COLO829 (cell line): ENCODE measurements around the gene PRKCE.
A peak's percentile ranks its signal among the peaks of the same experiment; 100 is the strongest.

ENCODE experiments used
- DNase-seq: peaks from one replicate; pipeline ENCODE4 v3.0.0; 2012; ENCODE audit warnings: low spot score

Gene PRKCE

DNA sequence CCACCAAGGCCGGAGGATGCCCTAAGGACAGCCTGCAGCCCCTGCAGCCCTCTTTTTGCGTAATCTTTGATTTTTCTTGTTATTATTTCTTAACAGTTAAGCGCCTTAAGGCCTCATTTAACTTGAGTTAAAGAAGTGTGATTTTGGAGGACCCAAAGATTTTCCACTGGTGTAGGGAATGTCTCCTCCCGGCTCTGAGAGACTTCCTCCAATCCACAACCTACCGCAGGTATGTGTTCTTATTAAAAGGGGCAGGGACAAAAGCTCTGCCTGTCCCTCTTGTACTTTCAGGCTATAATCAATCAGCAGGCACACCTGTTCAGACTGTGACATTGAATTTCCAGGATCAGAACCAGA lies 285.1 kb downstream of the PRKCE start:
- no peak for DNase-seq

DNA sequence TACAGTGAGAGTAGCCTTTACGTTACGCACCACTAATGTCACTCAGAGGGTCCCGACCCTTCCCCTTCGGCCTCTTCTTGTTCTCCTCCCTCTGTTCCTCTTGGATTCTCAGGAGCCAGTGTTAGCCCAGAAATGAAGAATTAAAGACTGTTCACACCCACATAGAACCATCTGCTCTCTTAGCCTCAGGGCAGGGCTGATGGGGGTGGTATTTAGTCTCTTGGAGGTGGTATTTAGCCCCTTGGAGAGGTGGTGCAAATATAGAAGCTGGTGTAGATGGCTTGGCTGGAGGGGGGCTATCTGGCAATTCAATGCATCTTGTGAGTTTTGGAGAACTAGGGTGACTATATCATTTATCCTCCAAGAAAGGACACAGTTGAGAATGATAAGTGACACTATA lies 286.5 kb downstream of the PRKCE start:
- no peak for DNase-seq

DNA sequence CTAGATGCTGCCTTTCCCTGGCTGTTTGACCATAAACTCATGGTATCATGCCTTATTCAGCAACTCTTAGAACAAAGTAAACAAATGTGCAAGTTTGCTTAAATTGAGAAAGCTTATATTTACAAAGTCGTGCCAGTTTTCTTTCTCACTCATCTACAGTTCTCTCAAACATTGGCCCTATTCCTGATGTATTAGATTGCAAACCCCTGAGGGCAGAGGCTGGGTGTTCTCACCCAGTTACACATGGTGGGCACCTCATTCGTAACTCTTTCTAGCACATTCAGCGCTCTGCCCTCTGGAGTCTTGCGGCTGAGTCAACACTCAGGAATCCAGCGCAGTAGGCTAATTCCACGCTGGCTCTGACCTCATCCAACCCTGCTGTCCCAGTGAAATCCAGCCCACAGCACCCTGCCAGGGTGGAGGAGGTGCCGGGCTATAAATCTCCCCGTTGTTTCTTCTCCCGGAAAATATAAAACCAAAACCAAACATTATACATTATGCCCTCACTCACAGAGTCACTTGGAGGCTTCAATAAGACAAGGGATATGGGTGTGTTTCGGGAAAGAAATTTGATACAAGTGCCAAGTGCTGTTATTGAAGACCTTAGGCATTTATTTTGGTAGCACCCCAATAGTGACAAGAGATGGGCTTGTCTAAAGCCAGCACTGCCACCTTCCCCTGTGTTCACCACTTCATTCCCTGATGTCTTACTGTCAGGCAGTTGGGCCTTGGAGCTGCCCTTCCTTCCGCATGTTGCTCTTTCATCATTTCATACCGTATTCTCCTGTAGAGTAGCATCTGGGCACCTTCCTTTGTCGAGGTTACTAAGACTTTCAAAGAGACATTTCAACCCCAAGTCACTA lies 287.4 kb downstream of the PRKCE start:
- DNase-seq, result peak; percentile 93

GRCh38 chr2:45941531-45942236 lies 290.2 kb downstream of the PRKCE start:
- DNase-seq, result no peak

DNA sequence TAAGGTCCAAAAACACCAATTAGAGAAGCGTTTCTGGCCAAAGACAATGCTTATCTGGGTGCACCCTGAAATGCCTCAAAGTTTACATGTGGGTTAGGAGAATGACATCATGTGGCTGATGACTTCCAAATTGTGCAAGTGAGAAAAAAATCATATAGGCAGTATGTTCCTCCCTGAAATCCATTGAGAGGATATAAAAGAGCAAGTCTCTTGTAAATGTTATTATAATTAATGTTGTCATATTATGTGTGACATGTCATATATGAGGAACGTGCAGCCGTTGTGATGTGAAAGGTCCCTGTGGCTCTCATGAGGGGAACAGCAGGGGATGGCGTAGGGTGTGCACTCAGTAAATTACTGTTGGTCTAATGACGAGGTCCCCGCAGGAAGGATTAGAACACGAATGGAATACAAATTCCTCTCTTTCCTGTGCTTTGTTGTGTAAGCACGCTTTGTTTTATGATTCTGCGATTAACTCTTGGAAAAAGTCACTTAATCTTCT lies 290.8 kb downstream of the PRKCE start:
- no peak for DNase-seq

DNA sequence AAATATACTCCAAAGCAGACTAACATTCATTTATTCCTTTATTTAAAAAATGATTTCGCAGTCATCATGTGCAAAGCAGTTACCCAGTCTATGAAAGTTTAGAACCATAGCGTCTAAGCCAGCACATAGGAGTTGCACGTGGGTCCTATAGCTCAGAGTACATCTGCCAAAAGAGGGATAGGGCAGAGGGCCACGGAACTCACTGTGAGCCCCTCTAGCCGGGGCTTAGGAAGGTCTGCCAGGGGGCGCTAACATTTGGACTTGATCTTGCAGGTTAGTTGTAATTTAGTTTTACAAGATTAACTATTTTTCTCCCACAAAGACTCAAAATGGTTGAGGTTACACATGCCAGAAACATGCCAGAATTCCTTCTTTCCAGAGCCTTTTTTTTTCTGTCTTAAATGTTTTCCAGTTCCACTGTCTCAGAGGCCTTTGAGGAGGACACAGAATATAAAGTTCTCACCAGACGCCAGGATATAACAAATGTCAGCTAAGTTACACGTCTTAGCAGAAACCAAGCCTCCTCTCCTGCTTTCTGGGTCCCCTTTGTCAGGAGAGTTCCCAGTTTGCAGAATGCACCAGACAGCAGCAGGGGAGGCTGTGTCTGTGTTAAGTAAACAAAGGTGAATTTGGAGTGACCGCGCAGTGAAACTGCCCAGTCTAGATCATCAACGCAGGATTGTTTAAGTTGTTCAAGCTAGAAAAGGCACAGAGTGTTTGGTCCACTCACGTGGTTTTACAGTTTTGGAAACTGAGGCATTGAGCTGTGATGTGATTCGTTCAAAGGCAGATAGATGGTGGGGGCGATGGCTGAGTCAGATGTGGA lies 292.0 kb downstream of the PRKCE start:
- no peak for DNase-seq

- DNase-seq, result no peak
These were observed 292.6 kb downstream of the PRKCE start for GRCh38 chr2:45944074-45944473.

- no peak for DNase-seq
These were observed 293.8 kb downstream of the PRKCE start for GRCh38 chr2:45945302-45945717.

DNA sequence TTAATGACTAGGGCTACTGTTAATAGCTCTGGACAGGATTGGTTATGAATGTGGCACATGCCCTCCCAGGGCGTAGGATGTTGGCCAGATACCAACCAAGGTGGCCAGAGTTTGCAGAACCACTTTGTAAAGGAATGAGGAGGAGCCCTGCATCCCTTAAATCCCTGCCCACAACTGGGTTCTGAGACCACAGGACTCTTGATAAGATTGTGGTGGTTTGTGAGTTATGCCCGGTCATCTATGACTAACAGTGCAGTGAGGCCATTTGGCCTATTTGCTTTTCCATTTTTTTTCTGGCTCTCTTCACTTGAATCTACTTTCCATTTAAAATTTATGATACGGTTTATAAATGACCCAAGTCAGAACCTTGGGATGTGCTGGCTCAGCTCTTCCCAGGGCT lies 294.5 kb downstream of the PRKCE start:
- no peak for DNase-seq

- DNase-seq, result no peak
These were observed 299.1 kb downstream of the PRKCE start for GRCh38 chr2:45950606-45951005.

GRCh38 chr2:45951025-45951727 lies 299.7 kb downstream of the PRKCE start:
- DNase-seq, result no peak

- DNase-seq, result no peak
These were observed 301.1 kb downstream of the PRKCE start for GRCh38 chr2:45952591-45952990.

- DNase-seq, result no peak
These were observed 302.0 kb downstream of the PRKCE start for GRCh38 chr2:45953376-45954027.

DNA sequence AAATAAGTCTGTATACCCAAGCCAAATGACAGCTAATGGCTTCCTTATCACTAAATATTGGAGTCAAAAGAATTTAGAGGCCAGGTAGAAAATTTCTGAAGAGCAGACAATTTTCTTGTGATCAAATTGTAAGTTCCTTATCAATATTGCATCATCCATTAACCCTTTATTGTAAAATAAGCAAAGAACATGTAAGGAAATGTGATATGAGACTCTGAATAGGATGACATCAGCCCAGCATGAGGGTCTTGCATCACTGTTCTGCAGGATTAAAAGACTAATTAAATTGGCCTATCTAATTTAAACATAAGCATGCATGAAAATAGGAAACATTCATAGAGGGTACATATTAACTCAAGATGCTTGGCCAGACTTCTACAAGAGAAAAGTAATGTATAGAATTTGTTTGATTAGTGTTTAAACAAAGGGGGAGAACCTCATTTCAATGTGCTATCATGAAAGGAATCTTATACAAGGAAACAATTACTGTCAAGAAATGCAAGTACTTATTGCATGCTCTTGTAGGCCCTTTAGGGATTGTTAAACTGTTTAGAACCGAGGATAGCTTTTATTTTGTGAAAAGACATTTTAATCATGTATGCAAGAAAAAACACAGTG lies 302.9 kb downstream of the PRKCE start:
- no peak for DNase-seq

GRCh38 chr2:45957533-45958227 lies 306.2 kb downstream of the PRKCE start:
- no peak for DNase-seq

GRCh38 chr2:45960057-45960863 lies 308.8 kb downstream of the PRKCE start:
- no peak for DNase-seq

DNA sequence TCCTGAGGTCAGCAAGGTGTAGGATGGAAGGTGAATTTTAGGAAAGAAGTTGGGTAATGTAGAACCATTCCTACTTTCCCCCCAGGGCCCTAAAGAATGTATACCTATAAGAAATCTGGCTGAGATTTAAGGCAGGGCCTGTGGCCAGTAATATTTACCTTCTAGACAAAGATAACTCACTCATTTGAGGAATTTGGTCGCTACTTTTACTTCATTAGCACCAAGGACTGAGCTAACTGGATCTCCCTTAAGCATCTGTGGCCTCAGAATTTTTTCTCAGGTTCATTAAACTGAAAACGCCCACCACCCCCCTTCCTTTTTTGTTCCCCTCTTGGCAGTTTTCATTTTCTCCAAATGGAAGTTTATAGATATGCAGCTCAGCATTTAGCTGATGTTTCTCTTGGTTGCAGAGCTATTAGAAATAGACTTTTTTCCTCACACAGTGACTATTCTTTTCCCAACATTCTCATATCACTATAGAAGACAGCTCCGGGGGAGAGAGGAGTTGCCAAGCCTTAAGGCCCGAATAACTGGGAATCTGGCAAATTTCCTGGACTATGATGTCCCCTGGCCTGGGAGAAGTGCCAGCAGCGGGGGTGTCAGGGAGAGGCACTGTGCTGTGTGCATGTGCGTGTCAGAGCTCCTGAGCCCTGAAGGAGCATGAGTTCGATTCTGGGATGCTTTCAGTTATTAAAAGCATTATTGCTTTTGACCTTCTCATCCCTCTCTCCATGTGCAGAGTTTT lies 310.9 kb downstream of the PRKCE start:
- DNase-seq, result no peak

DNA sequence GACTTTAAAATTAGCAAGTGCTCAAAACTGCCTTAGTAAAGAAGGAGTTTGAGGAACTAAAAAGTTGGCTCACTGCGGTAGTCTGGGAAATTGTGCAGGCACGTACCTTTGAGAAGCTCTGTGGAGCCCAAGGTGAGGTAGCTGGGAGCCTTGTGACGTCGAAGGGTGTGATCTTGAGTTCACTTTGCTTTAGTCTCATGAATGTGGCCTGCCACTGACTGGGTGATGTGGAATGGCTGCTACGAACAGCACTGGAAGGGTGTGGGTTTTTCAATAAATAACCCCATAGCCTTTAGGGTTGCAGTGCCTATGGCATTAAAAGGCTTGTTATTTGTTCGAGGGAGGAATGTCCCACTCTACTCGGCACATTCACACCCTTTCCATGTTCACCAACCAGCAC lies 312.3 kb downstream of the PRKCE start:
- no peak for DNase-seq
